ENCODE data around the gene TLE1. TPM values are rescaled to one million over a fixed set of nuclear protein-coding genes. Genes with fewer than 3 reads are reported as not detected.

The TLE1 gene
- total RNA-seq, 1 experiment from 2014 or later, result 79.3 TPM

DNA sequence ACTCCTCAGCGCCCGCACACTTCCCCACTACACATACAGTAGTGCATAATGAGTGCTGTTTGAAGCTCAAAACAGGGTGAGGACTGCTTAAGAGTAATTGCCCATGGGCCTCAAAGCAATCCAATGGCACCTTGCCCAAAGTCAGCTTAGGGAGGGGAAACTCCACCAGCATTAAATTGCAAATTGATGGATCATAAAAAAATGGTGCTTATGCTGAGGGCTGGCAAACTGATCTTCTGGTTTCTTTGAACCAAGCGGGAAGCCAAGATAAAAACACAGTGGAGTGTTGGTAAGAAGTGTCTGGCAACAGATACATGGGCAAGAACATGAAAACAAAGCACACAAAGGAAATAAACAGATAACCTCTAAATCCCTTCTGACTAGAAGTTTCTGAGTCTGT is 28.0 kb downstream of the TLE1 start:
- H3K18ac ChIP-seq (ENCODE audit: insufficient read length, low read depth, low read length), result no peak overlapping the region
- H4K8ac ChIP-seq (replicated peaks; ENCODE audit: insufficient read length, low read depth, low read length), result no peak overlapping the region
- no peak for DNase-seq
- TF ChIP-seq, protein P1, sequence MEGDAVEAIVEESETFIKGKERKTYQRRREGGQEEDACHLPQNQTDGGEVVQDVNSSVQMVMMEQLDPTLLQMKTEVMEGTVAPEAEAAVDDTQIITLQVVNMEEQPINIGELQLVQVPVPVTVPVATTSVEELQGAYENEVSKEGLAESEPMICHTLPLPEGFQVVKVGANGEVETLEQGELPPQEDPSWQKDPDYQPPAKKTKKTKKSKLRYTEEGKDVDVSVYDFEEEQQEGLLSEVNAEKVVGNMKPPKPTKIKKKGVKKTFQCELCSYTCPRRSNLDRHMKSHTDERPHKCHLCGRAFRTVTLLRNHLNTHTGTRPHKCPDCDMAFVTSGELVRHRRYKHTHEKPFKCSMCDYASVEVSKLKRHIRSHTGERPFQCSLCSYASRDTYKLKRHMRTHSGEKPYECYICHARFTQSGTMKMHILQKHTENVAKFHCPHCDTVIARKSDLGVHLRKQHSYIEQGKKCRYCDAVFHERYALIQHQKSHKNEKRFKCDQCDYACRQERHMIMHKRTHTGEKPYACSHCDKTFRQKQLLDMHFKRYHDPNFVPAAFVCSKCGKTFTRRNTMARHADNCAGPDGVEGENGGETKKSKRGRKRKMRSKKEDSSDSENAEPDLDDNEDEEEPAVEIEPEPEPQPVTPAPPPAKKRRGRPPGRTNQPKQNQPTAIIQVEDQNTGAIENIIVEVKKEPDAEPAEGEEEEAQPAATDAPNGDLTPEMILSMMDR (conservative IDR thresholded peaks at IDR 0.05), result no peak
- no peaks in the 10 kb centered on the region for H3K27me3 ChIP-seq (ENCODE audit: insufficient read depth, low read length)
- Mint-ChIP-seq H3K36me3 (ENCODE audit: insufficient read depth in 1 of 3, low read depth in 3 of 3) (peaks cover 41 to 48% (median 41%) of the 10 kb centered on the region in 3 experiments), H3K27me3 (ENCODE audit: low read depth) (no peaks in the 10 kb centered on the region), H3K27ac (peak overlapping the region in 2 of 3 experiments; percentile 32 to 52; a peak in 1 of 7 replicates), H3K4me1 (peaks cover 48 to 64% of the 10 kb centered on the region in 2 experiments), H3K4me3 (no peak overlapping the region), H3K9me3 (no peaks in the 10 kb centered on the region)
- no peaks in the 10 kb centered on the region for H4K20me1 ChIP-seq (ENCODE audit: control insufficient read depth, insufficient read depth, insufficient read length)
- peaks cover 56% of the 10 kb centered on the region; the same call in 1 of the 2 replicates for H3K79me2 ChIP-seq (ENCODE audit: insufficient read depth, low read length)
- H3K9ac ChIP-seq (ENCODE audit: extremely low read depth, insufficient read length, low read length), result no peak overlapping the region
- no peak overlapping the region for H3K27ac ChIP-seq (ENCODE audit: insufficient read length, low read depth, low read length)
- H2AFZ ChIP-seq (ENCODE audit: low read length), result no peak overlapping the region
- H2BK20ac ChIP-seq (ENCODE audit: low read depth, low read length, poor library complexity, severe bottlenecking), result no peak overlapping the region
- H2BK120ac ChIP-seq (ENCODE audit: low read depth, low read length, poor library complexity, severe bottlenecking), result no peak overlapping the region
- peaks cover 18% of the 10 kb centered on the region; the same call in 1 of the 2 replicates for H3K4me1 ChIP-seq (ENCODE audit: insufficient read depth, low read length)
- H3K4me2 ChIP-seq (ENCODE audit: insufficient read depth, insufficient read length, low read length), result no peak overlapping the region
- no peak overlapping the region for H3K14ac ChIP-seq (ENCODE audit: insufficient read depth, low read length)
- no peak overlapping the region for H2BK5ac ChIP-seq (ENCODE audit: insufficient read length, low read length)
- no peaks in the 10 kb centered on the region for H3K9me3 ChIP-seq (ENCODE audit: control insufficient read depth, low read depth, low read length)
- no peak overlapping the region for H3T11ph ChIP-seq (ENCODE audit: low read length)
- no CpG with 5 or more reads among the region's 3 CpGs for WGBS (ENCODE audit: extremely low coverage, insufficient read length, low lambda C conversion rate)
- H3K4ac ChIP-seq (ENCODE audit: low read depth, low read length), result no peak overlapping the region
- no peak overlapping the region for H2BK15ac ChIP-seq (ENCODE audit: low read depth, low read length)
- no peak overlapping the region for H4K5ac ChIP-seq (ENCODE audit: insufficient read length, low read depth, low read length)
- no peak overlapping the region for H3K23ac ChIP-seq (ENCODE audit: insufficient read length, low read depth, low read length)
- no peak overlapping the region for H2AK5ac ChIP-seq (ENCODE audit: insufficient read length, low read length)
- no peak overlapping the region for H4K91ac ChIP-seq (ENCODE audit: insufficient read length, low read depth, low read length)
- no peak overlapping the region for H2BK12ac ChIP-seq (ENCODE audit: insufficient read length, low read depth, low read length)
- H3K23me2 ChIP-seq (ENCODE audit: insufficient read length, low read depth, low read length, poor library complexity, severe bottlenecking), result no peaks in the 10 kb centered on the region
- H3K79me1 ChIP-seq (ENCODE audit: insufficient read depth, low read depth, low read length, poor library complexity, severe bottlenecking), result peaks cover 4% of the 10 kb centered on the region
- no peak overlapping the region for H3K56ac ChIP-seq (ENCODE audit: insufficient read length, low read depth, low read length)
